ENCODE data around the gene ITK.

The ITK gene

DNA sequence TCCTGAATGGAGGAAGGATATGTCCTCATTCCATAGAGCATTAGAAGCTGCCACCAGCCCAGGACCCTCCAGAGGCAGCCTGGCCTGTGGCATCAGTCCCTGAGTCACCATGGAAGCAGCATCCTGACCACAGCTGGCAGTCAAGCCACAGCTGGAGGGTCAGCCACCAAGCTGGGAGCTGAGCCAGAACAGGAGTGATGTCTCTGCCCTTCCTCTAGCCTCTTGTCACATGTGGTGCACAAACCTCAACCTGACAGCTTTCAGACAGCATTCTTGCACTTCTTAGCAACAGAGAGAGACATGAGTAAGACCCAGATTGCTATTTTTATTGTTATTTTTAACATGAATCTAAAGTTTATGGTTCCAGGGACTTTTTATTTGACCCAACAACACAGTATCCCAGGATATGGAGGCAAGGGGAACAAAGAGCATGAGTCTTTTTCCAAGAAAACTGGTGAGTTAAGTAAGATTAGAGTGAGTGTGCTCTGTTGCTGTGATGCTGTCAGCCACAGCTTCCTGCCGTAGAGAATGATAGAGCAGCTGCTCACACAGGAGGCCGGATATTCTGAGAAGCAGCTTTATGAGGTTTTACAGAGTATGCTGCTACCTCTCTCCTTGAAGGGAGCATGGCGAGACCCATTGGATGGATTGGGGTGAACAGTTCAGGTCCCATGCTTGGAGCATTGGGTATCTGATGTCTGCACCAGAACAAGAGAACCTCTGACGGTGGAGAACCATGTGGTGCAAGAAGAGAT, 72.2 kb downstream of the ITK start:
- no peak for DNase-seq

DNA sequence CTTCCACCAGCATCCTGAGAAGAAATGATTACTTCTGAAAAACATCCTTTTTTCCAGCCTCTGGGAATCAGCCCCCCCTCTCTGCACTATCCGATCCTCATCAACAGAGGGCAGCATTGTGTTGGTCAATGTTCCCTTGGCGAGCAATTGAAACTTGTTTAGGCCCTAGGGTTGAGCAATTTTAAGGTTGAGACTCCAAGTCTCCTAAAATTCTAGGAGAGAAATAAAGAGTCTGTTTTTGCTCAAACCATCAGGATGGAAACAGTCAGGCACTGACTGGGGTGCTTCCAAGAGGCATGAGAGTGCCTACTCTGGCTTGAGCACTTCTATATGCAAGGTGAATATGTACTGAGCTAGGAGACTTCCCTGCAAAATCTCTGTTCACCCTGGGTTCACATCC, 72.9 kb downstream of the ITK start:
- no peak for DNase-seq

DNA sequence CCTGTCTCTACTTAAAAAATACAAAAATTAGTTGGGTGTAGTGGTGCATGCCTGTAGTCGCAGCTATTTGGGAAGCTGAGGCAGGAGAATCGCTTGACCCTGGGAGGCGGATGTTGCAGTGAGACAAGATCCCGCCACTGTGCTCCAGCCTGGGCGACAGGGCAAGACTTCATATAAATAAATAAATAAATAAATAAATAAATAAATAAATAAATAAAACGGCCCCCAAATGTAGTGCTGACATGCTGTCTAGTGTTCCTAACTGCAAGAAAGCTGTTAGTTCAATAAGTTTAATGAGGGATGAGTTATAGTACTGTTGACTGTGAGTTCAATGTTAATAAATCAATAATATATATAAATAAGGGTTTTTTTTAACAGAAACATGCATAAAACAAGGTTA, 77.8 kb downstream of the ITK start:
- DNase-seq, result no peak

DNA sequence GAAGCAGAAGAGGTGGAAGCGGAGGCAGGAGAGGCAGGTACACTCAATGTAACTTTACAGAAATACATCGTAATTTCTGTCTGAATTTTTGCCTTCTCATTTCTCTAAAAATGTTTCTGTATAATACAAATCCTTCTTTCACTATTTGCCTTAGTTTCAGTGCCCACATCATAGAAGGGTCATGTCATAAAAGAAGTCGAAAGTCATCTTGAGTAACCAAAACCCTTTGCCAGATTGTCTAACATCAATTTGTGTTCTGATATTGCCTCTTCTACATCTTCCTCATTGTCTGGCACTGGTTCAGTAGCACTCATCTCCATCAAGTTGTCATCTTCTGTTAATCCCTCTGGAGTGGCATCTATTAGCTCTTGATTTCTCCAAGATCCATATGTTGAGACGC, 79.1 kb downstream of the ITK start:
- DNase-seq, result no peak

DNA sequence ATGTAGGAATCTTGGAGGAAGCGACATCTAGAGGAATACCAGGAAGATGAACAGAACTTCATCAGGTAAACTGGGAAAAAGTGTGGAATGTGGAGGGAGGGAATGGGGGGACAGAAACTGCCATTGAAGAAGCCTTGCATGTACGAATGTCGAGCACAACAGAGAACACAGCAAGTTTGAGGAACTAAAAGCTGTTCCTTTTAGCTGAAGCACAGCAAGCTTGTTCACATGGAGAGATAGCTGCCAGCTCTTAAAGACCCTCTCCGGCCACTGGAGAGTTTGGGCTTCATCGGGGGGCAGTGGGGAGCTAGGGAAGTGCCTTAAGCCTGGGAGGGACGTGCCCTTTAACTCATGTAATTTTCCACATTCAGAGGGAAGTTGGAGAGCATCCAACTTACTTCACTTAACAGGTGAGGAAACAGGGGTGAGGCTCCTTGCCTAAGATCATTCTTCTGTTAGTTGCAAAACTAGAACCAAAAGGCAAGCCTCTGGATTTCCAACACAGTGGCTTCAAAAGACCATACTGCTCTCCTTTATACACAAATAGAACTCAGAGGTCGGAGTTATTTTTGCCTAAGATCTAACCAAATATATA, 83.0 kb downstream of the ITK start:
- no peak for DNase-seq

DNA sequence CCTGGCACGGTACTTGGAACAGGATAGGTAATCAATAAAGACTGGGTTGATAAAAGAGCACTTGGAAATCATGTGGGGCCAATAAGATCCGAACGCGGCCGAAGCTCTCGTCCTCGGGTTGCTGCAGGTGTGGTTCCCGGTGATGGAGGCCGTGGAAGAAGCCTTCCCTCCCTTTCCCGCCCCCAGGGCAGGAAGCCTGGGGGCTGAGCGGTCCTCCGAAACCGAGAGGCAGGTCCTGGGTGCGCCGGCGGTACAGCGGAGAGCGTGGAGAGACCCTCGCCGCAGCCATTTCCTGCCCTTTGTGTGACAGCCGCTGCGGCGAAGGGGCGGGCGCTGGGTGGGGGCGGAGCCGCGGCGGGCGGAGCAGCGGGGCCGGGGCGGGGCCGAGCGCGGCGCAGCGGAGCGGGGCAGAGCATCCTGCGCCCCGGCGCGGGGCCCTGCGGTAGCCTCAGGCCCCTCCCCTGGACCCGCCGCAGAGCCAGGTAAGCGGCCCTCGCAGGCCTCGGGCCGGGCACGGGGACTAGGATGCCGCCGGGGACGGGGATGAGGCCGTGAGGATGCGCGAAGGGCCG, 85.2 kb downstream of the ITK start, which contains the start of gene CYFIP2:
CYFIP2 (plus strand) TSS at position 410 of the 572 bp plus-strand sequence. CDS start 19,239 bp downstream, outside the sequence.
- DNase-seq, result peak; percentile 61

DNA sequence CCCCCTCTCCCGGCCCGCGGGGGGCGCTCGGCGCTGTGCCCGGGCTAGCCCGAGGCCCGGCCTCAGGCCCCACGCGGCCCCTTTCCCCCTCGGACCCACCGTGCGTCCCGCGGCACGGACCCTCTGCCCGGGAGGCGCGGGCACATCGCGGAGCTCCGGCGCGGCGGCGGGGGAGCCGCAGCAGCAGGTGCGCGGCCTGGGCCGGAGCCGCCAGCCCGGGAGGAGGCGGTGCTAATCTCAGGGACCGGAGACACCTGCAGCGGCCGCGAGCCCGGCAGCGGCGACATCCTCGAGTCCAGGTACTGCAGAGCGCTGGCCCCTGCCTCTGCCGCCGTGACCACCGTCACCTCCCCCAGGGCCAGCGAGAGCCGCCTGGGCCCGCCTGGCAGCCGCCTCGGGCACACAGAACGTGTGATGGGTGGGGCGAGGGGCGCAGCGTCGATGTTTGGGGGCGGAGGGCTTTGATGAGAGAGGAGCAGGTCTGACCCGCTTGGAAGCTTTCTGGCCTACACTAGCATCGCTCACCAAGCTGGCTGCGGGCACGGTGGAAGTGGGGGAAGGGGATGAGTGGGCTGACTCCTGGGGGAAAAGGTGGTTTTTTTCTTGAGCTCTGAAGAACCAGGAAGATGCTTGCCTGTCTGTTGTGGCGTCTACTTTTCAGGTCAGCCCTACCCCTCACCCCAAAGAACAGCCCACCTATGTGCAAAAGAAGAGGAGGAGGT, 85.8 kb downstream of the ITK start:
- peak; percentile 53 for DNase-seq

DNA sequence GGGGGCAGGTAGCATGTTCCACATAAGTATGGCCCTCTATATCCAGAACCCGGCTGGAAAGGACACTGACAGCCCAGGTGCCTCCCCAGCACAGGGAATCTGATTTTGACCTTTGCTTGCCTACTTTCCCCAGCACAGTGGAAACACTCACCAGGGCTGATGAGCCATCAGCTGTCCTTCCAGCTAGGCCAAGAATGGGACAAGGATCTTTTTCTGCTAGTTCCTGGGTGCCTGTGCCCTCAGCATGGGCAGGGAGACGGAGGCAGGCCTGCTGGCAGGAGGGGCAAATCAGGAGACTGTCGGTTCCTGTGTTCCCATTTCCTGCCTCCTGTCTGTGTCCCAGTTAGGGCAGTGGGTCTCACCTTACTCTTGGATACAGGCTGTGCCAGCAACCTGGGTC, 86.4 kb downstream of the ITK start:
- DNase-seq, result no peak

DNA sequence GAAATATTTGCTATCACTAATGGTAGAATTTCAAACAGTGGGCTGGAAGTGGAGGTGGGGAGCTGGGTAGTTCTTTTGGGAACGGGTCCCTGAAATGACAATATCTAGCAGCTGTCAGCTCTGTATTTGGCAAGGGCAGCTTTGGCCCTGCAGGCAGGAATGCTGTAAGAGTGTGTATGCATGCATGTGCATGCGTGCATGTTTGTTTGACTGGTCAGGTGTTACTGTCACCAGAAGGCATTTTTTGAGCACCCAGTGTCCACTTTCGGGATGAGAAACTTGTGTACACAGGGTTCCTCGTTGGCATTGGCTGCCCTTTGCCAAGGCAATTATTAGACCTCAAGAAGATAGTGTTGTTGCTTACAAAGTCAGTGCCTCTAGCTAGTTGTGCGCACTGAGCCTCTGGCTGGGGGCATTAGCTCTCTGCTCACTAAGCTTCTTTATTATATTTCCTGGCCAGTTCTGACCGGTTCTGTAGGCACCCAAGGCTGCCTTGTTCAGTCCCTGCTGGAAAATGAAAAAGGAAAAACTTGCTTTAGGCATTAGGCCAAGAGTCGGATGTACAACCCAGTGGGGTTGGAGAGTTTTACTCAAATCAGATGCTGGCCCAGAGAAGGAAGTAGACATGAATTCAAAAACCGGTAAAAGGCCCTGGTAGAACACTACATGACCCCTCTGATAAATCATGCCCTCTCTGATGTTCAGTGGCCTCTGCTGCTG, 87.3 kb downstream of the ITK start:
- no peak for DNase-seq

DNA sequence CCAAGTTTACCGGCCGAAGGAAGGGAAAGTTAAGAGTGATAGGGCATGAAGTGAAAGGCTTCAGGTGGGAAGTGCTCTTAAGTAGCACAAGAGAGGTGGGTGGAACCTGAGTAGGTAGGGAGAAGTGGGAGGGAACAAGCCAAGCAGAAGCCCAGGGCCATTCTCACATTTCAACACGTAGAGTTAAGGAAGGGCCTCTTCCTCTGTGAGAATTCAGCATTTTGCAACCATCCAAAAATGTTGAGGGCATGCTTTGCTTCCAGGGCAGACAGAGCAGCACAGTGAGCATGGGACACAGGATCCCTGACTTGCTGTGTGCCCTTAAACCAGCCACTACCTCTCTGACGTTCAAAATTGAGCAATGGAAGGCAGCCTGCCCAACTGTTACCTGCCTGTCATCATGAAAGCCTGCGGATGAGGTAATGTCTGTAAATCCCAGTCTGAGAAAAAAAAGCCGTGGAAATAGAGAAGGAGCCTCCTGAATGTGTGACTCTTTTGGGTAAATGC, 88.6 kb downstream of the ITK start:
- DNase-seq, result no peak

DNA sequence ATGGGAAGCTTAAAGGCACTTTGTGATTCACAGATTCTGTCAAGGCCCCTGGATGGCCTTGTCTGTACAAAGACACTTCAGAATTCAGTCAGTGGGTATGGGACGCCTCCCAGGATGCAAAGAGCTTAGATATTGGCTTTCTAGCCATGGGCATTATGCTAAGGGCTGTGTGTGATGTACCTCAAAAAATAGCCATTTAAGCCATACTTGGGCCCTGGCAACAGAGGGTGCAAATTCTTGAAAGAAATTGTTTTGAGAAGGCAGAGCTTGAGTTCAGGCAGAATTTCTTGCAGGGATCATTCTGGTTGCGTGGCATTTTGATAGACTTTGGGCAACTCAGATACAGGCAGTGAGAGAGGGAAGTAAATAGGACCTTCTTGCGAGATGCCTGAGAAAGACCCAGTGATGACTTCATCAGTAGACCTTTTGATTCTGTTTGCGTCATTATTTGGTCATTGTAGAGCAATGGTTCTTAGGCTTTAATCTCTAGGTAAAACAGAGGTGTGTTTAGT, 89.2 kb downstream of the ITK start:
- no peak for DNase-seq

DNA sequence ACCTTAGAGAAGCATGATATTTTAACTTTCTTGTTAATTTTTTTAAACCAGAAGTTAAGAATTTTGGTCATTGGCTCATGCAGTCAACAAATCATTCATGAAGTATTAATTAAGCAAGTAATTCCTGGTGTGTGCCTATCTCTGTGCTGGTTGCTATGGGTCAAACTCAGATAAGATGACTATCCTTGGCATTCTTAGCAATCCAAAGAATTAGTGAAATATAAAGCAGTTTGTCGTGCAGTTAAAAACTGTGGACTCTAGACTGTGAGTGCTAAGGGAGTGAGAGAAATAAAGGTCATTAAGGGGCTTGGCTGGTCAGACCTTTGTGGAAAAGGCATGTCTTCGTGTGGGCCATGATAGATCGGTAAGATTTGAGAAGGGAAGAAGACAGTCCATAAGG, 90.1 kb downstream of the ITK start:
- DNase-seq, result no peak

DNA sequence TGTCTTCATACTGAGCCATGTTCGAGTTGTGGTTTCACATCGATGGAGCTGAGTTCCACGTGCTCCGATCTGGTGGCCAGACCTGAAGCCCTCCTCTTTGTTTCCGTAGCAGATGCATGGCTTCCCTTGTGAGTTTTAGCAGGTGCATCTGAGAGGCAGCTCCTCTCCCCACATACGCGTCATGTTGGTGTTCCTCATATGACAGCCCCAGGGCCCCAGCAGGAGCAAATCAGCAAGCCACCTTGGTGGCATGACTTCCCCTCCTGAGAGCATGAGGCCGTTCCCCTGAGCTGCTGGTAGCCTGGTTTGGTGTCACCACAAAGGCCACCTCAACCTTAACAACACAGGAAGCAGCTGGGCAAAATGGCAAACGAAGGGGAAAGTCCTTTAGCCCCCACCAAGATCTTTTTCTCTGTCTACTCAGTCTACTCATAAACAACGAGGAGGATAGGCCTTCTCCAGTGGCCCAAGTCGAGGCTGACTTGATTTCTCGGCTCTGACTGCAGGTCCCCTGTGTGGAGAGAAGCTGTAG, 91.2 kb downstream of the ITK start:
- DNase-seq, result no peak

DNA sequence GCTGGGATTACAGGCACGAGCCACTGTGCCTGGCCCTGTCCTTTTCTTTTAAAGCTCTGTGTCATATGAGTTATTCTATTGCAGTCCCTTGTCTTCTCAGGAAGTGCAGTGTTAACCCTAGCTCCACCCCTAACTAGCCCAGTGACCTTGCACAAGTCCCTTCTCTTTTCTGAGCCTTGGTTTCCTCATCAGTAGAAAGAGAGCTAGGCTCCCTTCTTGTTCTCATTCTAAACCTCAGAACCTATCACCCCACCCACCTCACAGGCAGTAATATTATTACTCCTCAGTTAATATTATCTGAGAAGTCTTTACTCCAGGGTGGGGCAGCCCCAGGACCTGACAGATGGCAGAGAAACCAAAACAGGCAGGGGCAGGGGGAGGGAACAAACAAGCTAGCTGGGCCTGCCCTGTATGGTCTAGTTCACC, 92.5 kb downstream of the ITK start:
- no peak for DNase-seq

DNA sequence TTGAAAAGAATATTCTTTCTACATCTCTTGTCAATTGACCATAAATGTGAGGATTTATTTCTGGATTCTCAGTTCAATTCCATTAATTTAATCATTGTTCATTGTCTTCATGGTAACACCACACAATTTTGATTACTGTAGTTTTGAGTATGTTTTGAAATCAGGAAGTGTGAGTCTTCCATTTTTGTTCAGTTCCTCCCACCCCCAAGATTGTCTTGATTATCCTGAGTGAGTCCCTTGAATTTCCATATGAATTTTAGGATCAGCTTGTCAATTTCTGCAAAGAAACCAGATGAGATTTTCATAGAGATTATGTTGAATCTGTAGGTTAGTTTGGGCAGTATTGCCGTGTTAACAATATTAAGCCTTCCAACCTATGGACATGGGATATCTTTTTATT, 94.8 kb downstream of the ITK start:
- no peak for DNase-seq

DNA sequence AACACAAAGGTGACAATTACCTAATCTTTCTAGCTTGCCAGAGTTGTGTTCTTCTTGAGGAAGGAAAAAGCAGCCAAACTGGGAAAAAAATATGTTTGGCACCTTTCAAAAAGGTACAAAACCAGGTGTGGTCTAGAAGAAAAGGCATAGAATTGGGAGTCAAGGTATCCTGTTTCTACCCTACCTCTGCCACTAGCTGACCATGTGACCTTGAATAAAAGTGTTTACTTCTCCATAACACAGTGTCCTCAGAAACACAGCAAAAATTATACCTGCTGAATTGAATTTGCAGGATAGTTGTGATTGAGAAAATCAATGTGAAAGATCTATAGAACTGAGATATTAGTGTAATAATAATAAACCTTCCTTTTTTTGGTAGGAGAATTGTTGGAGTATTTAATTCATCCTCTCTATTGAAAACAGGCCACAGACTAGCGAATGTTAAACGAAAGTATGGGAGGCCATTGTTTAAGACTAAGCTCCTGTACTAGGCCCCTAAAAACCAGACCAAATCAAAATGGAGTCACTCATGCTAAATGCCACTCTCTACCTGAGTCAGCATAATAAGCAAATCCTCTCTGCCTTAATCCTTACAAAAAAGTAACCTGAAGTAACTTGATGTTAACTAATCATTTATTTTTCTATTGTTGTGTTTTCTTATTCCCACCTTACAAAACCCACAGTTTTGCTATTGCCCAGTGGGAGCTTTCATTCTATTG, 97.8 kb downstream of the ITK start:
- no peak for DNase-seq

DNA sequence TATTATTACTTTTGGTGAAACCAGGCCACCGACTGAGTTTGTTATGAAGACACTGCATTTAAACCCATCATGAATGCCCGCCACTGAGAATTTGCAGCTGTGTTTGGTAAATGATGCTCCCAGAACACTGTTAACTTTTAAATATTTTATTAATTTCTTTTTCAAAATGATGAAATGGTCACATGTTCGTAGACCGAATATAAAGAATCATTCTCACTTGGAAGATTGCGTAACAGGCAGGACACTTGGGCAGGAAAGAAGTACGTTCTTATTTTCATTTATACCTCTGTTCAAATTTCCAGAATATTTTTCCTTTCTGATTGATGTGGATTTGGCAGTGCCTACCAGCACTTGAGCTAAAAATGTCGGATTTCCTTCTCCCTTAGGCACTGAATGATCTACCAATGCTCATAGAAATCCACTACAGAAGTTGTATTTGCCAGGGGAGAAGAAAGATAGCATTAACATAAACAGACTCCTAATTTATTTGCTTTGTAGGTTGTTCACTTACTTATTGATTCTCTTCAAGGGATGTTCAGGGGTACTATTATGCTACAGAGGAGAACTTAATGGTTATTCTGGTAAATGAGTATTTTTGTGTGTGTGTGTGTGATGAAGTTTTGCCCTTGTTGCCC, 99.1 kb downstream of the ITK start:
- no peak for DNase-seq

DNA sequence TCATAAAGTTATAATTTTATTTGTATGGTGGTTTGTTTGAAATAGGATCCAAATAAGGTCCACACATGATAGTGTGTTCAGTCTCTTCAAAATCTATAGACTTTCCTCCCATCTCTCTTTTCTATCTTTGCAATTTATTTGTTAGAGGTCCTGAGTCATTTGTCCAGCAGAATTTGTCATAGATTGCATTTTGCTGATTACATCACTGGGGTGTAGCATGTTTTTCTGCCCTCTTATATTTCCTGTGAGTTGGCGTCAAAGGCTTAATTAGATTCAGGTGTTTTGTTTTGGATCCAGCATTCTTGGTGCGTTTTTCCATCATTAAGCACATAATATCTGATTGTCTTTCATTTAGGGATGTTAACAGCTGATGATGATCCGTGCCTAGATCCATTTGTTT, 100.3 kb downstream of the ITK start:
- DNase-seq, result no peak

DNA sequence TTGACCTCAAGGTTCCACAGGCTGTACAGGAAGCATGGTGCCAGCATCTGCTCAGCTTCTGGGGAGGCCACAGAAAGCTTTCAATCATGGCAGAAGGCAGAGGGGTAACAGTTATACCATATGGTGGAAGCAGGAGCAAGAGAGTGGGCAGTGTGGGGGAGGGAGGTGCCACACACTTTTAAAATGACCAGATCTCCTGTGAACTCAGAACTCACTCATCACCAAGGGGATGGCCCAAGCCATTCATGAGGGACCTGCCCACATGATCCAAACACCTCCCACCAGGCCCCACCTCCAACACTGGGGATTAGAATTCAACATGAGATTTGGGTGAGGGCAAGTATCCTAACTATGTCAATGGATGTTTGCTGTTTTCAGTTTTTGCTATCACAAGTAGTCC, 101.5 kb downstream of the ITK start:
- no peak for DNase-seq

DNA sequence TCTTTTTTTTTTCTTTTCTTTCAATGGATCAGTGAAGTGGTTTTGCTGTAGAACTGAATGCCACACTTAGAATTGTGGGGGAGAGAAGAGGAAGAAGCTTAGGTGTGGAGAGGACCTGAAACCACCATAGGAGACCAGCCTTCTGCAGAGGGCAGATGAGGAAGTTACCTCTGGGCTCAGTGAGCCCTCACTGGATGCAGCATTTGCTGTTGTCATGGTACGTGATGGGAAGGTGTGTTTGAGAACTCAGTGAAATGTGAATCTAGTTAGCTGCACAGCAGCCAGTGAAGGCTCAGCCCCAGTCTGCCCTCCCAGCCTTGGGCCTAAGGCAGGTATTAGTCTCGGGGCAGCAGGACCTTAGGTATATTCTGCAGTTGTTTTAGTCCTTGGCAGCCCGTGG, 102.8 kb downstream of the ITK start:
- no peak for DNase-seq
